Heart left ventricle (tissue), 13 donors: Measurements from ENCODE around the gene OXA1L.

Experiments used
- CTCF ChIP-seq, 12 donors: fragments of 200-600 bp; sonication (generic) in 4 of 12; IDR thresholded peaks; one replicate each; pipeline versions ENCODE4 v1.5.0 to v1.8.0; 2018 to 2022; ENCODE audit warnings: antibody characterized with exemption in 12 of 12, mild to moderate bottlenecking in 5 of 12
- POLR2A ChIP-seq, 2 donors: fragments of 450-650 bp; IDR thresholded peaks; one replicate each; pipeline ENCODE4 v1.6.1; 2017; ENCODE audit warnings: antibody characterized with exemption in 2 of 2, mild to moderate bottlenecking in 2 of 2, moderate library complexity in 2 of 2
- donor health status: ischemic (EF 13 %, LVEDD 7.1; RV severe dilation, severe dysfunction).
- donor health status: DM: no; HTN: yes; CAD: no.
- donor health status: DM: no; HTN: no; CAD: no.
- donor health status: ischemic (EF 25% LVEDD 6.9; RV normal size, moderate dysfunction).
- donor health status: ischemic (EF 25% LVEDD 5.7; RV mildly dilated, moderate dysfunction).
- donor health status: ischemic (EF 35%, LVEDD 5.7; RV mildly dilated, moderate dysfunction).
- donor health status: nonischemic (EF 11% LVEDD 7.7; RV severe dilation, severe dysfunction).
- donor health status: DM: yes; HTN: yes; CAD: no.
- donor health status: PGD.
- donor health status: ischemic (EF 29% LVEDD 5.4; RV normal size, mild dysfunction).
- donor health status: nonischemic (EF 23%, LVEDD 6.1; RV moderate dilation, normal function).

- TF ChIP-seq CTCF (IDR thresholded peaks at IDR 0.05) (no peak), POLR2A (IDR thresholded peaks at IDR 0.05) (no peak)
These were observed 2.9 kb downstream of the OXA1L start for GRCh38 chr14:22769369-22769768.
